ENCODE results near the gene WDR81.
A peak's percentile ranks its signal among the peaks of the same experiment; 100 is the strongest.

Gene WDR81

DNA sequence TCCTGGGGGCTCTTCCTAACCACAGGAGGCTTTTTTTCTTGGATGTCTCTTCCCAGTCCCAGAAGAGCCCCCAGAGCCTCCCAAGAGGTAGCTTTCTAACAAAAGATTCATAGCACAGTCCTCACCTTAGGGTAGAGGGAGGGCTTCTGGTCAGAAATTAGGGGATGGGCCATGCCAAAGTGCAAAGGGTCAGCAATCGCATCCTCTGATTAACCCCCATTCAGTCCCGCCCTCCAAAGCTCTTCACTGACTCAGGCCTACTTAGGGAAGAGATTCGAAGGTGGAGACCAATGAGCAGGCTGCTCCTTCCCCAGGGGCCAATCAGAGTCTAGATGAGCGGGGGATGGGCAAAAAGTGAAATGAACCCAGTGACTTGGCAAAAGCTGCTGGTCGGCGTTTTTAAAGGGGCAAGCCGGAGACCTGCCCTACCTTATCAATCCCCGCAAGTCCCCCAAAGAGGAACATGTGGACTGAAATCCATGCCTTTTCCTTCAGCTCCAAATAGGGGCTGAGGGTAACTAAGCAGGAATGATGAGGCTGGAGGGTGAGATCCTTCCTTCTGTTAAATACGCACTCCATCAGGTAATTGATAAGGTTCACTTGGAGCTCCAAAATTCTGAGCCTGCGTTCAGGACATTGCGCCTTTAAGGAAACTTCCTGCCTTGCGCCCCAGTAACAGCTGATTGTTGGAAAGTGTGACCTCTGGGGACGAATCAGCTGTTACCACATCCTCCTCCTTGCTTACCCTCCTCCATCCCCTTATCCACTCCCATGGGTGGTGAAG, 7.4 kb upstream of the WDR81 start (continued):
- TF ChIP-seq, protein P1, sequence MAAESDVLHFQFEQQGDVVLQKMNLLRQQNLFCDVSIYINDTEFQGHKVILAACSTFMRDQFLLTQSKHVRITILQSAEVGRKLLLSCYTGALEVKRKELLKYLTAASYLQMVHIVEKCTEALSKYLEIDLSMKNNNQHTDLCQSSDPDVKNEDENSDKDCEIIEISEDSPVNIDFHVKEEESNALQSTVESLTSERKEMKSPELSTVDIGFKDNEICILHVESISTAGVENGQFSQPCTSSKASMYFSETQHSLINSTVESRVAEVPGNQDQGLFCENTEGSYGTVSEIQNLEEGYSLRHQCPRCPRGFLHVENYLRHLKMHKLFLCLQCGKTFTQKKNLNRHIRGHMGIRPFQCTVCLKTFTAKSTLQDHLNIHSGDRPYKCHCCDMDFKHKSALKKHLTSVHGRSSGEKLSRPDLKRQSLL (tag by site-specific recombination; IDR thresholded peaks at IDR 0.05): no peak
- no peak for TF ChIP-seq ZNF529 (tag by site-specific recombination; IDR thresholded peaks at IDR 0.05; ENCODE audit: insufficient replicate concordance)
- TF ChIP-seq ZBTB1 (tag by site-specific recombination; IDR thresholded peaks at IDR 0.05): no peak
- TF ChIP-seq ZNF561 (tag by site-specific recombination; IDR thresholded peaks at IDR 0.05; ENCODE audit: borderline replicate concordance): 0 out of 2 replicates have a peak, but pooled peaks have one; percentile 11
- TF ChIP-seq, protein P2, sequence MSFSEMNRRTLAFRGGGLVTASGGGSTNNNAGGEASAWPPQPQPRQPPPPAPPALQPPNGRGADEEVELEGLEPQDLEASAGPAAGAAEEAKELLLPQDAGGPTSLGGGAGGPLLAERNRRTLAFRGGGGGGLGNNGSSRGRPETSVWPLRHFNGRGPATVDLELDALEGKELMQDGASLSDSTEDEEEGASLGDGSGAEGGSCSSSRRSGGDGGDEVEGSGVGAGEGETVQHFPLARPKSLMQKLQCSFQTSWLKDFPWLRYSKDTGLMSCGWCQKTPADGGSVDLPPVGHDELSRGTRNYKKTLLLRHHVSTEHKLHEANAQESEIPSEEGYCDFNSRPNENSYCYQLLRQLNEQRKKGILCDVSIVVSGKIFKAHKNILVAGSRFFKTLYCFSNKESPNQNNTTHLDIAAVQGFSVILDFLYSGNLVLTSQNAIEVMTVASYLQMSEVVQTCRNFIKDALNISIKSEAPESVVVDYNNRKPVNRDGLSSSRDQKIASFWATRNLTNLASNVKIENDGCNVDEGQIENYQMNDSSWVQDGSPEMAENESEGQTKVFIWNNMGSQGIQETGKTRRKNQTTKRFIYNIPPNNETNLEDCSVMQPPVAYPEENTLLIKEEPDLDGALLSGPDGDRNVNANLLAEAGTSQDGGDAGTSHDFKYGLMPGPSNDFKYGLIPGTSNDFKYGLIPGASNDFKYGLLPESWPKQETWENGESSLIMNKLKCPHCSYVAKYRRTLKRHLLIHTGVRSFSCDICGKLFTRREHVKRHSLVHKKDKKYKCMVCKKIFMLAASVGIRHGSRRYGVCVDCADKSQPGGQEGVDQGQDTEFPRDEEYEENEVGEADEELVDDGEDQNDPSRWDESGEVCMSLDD (tag by site-specific recombination; IDR thresholded peaks at IDR 0.05): 0 out of 2 replicates have a peak, but pooled peaks have one; percentile 56
- TF ChIP-seq ZBTB48 (tag by site-specific recombination; IDR thresholded peaks at IDR 0.05): no peak
- TF ChIP-seq SP3 (tag by site-specific recombination; IDR thresholded peaks at IDR 0.05): peak; percentile 51; the same call in 1 of the 2 replicates
- TF ChIP-seq ZNF132 (tag by site-specific recombination; IDR thresholded peaks at IDR 0.05; ENCODE audit: borderline replicate concordance): no peak
- TF ChIP-seq ZNF248 (tag by site-specific recombination; IDR thresholded peaks at IDR 0.05): no peak
- TF ChIP-seq RBAK (tag by site-specific recombination; IDR thresholded peaks at IDR 0.05): no peak
- 0 out of 2 replicates have a peak, but pooled peaks have one; percentile 29 for TF ChIP-seq KLF8 (tag by site-specific recombination; IDR thresholded peaks at IDR 0.05)
- TF ChIP-seq ZNF707 (tag by site-specific recombination; IDR thresholded peaks at IDR 0.05): no peak
- no peak for TF ChIP-seq ZBTB7A (tag by site-specific recombination; IDR thresholded peaks at IDR 0.05; ENCODE audit: low read depth)
- TF ChIP-seq, protein P3, sequence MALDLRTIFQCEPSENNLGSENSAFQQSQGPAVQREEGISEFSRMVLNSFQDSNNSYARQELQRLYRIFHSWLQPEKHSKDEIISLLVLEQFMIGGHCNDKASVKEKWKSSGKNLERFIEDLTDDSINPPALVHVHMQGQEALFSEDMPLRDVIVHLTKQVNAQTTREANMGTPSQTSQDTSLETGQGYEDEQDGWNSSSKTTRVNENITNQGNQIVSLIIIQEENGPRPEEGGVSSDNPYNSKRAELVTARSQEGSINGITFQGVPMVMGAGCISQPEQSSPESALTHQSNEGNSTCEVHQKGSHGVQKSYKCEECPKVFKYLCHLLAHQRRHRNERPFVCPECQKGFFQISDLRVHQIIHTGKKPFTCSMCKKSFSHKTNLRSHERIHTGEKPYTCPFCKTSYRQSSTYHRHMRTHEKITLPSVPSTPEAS (tag by site-specific recombination; IDR thresholded peaks at IDR 0.05): 0 out of 2 replicates have a peak, but pooled peaks have one; percentile 11
- peak; percentile 67 for TF ChIP-seq ZNF366 (tag by site-specific recombination; conservative IDR thresholded peaks at IDR 0.05)
- TF ChIP-seq ZFP69B (tag by site-specific recombination; IDR thresholded peaks at IDR 0.05): peak; percentile 100
- TF ChIP-seq, protein P4, sequence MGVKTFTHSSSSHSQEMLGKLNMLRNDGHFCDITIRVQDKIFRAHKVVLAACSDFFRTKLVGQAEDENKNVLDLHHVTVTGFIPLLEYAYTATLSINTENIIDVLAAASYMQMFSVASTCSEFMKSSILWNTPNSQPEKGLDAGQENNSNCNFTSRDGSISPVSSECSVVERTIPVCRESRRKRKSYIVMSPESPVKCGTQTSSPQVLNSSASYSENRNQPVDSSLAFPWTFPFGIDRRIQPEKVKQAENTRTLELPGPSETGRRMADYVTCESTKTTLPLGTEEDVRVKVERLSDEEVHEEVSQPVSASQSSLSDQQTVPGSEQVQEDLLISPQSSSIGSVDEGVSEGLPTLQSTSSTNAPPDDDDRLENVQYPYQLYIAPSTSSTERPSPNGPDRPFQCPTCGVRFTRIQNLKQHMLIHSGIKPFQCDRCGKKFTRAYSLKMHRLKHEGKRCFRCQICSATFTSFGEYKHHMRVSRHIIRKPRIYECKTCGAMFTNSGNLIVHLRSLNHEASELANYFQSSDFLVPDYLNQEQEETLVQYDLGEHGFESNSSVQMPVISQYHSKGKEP (tag by site-specific recombination; IDR thresholded peaks at IDR 0.05): no peak
- no peak for TF ChIP-seq ZNF274 (IDR thresholded peaks at IDR 0.05; ENCODE audit: low read length)
- TF ChIP-seq ZNF274 (tag by site-specific recombination; IDR thresholded peaks at IDR 0.05; ENCODE audit: borderline replicate concordance): no peak
- no peak for TF ChIP-seq FEZF1 (tag by site-specific recombination; IDR thresholded peaks at IDR 0.05)
- 0 out of 2 replicates have a peak, but pooled peaks have one; percentile 43 for TF ChIP-seq ZNF629 (tag by site-specific recombination; IDR thresholded peaks at IDR 0.05)
- TF ChIP-seq, protein P5, sequence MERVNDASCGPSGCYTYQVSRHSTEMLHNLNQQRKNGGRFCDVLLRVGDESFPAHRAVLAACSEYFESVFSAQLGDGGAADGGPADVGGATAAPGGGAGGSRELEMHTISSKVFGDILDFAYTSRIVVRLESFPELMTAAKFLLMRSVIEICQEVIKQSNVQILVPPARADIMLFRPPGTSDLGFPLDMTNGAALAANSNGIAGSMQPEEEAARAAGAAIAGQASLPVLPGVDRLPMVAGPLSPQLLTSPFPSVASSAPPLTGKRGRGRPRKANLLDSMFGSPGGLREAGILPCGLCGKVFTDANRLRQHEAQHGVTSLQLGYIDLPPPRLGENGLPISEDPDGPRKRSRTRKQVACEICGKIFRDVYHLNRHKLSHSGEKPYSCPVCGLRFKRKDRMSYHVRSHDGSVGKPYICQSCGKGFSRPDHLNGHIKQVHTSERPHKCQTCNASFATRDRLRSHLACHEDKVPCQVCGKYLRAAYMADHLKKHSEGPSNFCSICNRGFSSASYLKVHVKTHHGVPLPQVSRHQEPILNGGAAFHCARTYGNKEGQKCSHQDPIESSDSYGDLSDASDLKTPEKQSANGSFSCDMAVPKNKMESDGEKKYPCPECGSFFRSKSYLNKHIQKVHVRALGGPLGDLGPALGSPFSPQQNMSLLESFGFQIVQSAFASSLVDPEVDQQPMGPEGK (tag by site-specific recombination; IDR thresholded peaks at IDR 0.05): peak; percentile 71
- no peak for TF ChIP-seq ZNF585B (tag by site-specific recombination; IDR thresholded peaks at IDR 0.05)
- no peak; the same call in 1 of the 2 replicates for TF ChIP-seq ZNF394 (tag by site-specific recombination; IDR thresholded peaks at IDR 0.05; ENCODE audit: borderline replicate concordance)
- TF ChIP-seq, protein P6, sequence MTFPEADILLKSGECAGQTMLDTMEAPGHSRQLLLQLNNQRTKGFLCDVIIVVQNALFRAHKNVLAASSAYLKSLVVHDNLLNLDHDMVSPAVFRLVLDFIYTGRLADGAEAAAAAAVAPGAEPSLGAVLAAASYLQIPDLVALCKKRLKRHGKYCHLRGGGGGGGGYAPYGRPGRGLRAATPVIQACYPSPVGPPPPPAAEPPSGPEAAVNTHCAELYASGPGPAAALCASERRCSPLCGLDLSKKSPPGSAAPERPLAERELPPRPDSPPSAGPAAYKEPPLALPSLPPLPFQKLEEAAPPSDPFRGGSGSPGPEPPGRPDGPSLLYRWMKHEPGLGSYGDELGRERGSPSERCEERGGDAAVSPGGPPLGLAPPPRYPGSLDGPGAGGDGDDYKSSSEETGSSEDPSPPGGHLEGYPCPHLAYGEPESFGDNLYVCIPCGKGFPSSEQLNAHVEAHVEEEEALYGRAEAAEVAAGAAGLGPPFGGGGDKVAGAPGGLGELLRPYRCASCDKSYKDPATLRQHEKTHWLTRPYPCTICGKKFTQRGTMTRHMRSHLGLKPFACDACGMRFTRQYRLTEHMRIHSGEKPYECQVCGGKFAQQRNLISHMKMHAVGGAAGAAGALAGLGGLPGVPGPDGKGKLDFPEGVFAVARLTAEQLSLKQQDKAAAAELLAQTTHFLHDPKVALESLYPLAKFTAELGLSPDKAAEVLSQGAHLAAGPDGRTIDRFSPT (tag by site-specific recombination; IDR thresholded peaks at IDR 0.05): no peak
- no peak for TF ChIP-seq KLF1 (tag by site-specific recombination; IDR thresholded peaks at IDR 0.05)
- no peak for TF ChIP-seq ZIC2 (tag by site-specific recombination; IDR thresholded peaks at IDR 0.05)
- TF ChIP-seq ZNF473 (tag by site-specific recombination; IDR thresholded peaks at IDR 0.05): no peak
- peak; percentile 24; the same call in 1 of the 2 replicates for TF ChIP-seq BCL11A (tag by site-specific recombination; IDR thresholded peaks at IDR 0.05; ENCODE audit: low read depth)

All from HEK293 (cell line).